ENCODE measurements around the gene TMTC2. TPM values are rescaled to one million over a fixed set of nuclear protein-coding genes. Genes with fewer than 3 reads are reported as not detected.
"Not testable (repeated sequence)": the region's sequence is repeated elsewhere in the genome, so short reads cannot be mapped to it uniquely, and the experiment has no call there.

The TMTC2 gene
- polyA plus RNA-seq, 3 donors = 36.4 to 41.4 (median 37.4) TPM

DNA sequence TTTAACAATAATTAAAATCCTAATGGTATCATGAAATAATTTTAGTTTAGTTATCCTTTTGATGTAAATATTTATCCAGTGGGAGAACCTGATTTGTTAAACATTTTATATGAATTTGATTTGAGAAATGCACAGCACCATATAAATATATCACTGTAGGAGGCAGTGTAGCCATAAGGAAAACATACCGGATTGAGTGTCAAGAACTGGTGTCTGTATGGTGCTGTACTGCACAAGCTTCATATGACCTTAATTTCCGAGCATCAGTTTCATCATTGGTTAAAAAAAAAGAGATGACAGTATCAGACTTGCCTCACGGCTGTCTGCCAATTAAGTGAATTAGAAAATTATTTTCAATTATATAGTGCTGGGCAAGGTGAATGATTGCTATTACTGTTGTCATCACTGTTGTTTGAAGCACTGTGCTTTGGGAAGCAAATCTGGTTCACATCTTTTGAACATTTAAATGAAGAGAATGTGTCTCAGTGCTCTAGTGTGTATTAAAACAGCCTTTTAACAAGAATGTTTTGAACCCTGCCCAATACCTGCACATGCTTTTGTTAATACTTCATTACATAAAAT is 72.1 kb downstream of the TMTC2 start:
- DNase-seq (ENCODE audit: extremely low read depth in 1 of 11, low read depth in 9 of 11, low spot score in 4 of 11) = peak in 1 of 11 donors; percentile 9

DNA sequence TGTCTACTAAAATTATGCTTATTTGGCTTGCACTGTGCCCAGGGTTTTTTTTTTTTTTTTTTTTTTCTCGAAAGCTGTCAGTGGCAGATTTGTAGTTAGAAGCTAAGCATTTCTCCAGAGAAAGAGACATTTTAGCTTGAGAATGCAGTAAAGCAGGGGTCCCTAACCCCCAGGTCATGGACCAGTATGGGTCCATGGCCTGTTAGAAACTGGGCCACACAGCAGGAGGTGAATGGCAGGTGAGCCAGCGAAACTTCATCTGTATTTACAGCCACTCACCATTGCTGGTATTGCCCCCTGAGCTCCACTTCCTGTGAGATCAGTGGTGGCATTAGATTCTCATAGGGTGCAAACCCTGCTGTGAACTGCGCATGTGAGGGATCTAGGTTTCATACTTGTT is 73.7 kb downstream of the TMTC2 start:
- no peak for DNase-seq (ENCODE audit: extremely low read depth in 1 of 11, low read depth in 9 of 11, low spot score in 4 of 11)

DNA sequence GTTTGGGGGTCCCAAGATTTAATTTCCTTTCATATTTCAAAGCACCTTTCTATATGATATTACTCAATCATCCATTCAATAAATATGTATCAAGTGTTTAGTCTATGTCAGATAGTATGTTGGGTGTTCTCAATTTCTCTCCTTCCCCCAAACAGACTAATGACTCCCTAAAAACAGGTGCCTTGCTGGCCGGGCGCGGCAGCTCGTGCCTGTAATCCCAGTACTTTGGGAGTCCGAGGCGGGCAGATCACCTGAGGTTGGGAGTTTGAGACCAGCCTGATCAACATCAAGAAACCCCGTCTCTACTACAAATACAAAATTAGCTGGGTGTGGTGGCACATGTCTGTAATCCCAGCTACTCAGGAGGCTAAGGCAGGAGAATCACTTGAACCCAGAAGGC is 78.5 kb downstream of the TMTC2 start:
- DNase-seq (ENCODE audit: extremely low read depth in 1 of 11, low read depth in 9 of 11, low spot score in 4 of 11) = not testable (repeated sequence)

DNA sequence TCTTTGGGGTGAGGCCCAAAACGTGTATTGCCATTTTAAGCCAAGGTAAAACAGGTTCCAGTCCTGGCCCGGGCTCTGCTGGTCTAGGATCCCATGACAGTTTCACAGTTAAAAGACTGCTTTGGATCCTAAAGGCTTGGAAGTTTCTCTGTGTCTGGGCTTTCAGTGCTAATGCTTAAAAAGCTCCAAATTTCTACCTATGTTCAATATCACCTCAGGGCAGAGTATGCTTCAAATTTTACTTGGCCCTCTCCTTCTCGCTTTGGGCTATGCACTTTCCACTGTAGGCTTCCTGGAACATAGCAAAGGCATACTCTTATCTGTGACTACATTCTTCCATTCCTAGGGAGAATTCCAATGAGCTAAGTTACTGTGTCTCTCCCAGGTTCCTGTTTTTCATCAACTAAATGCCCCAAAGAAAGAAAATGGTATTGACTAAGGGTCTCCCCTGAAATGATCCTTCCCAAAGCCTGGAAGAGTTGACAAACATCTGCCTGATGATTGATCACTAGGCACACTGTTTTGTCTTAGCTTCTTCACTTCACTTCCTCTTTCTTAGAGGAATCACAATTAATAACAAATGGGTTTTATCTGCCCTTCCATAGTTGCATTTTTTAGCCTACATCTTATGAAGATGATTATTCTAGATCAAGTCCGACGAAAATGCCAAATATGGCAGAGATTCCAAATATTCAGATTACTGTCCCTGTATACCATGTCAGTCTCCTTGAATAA is 79.4 kb downstream of the TMTC2 start:
- no peak for DNase-seq (ENCODE audit: extremely low read depth in 1 of 11, low read depth in 9 of 11, low spot score in 4 of 11)

DNA sequence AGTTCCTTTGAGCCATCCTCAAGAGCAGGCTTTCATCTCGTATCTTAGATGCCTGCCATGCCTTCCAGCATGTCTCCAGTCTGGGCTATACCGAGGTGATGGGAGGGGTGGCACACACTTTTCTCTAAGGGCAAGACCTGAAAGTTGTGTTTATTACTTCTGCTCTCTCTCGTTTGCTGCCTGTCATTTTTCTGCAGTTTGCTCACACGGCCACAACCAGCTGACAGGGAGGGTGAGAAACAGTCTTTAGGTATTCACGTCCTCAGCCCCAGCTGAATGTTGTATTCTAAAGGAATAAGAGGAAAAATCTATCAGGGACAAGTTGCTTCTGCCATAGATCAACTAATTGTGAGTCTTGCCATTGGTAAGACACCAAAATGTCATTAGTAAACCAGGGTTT is 88.0 kb downstream of the TMTC2 start:
- DNase-seq (ENCODE audit: extremely low read depth in 1 of 11, low read depth in 9 of 11, low spot score in 4 of 11) = no peak

DNA sequence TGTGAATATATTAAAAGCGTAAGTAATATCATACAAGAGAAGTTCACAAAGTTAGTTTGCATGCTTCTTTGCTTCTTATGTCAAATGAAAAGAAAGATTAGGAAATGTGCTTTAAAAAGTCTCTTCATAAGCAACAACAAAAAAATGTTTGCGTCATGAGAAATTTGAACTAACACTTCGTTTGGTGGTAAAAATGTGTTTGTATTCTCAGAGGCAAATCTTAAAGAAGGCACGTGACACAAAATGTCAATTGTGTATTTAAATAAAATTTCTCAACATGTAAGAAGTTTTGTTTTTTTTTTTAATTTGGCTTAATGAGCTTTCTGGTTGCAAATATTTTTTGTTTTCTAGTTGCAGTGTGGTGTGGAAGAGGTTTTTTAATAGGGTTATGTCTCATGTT is 93.8 kb downstream of the TMTC2 start:
- no peak for DNase-seq (ENCODE audit: extremely low read depth in 1 of 11, low read depth in 9 of 11, low spot score in 4 of 11)

DNA sequence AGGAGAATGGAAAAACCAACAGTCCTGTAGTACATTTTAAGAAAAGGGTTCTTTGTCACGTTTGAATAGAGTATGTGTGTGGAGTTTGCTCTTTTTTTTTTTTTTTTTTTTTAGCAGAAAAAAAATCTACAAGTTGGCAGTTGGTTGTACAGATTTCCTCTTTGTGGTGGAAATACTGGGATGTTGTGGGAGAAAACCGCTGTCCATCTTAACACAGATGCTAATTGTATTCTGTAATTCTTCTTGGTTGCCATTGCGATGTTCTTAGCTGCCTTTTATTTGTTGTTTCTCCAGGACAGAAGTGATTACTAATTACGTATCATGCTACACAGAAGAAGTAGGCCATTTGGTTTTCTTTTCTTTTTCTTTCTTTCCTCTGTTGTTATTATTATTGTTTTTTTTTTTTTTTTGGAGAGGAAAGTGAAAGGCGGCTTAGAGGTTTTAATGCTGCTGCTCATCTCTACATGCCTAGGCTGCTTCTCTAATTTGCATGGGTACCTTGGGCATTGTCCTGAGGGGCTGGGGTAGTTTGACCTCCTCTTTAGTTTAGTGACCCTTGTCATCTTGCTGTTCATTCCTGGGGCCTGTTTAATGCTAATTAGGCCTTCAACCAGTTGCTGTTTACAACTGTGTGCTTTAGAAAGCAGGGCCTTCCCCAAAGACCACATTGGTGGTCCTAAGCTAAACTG is 94.7 kb downstream of the TMTC2 start:
- DNase-seq (ENCODE audit: extremely low read depth in 1 of 11, low read depth in 9 of 11, low spot score in 4 of 11) = no peak

DNA sequence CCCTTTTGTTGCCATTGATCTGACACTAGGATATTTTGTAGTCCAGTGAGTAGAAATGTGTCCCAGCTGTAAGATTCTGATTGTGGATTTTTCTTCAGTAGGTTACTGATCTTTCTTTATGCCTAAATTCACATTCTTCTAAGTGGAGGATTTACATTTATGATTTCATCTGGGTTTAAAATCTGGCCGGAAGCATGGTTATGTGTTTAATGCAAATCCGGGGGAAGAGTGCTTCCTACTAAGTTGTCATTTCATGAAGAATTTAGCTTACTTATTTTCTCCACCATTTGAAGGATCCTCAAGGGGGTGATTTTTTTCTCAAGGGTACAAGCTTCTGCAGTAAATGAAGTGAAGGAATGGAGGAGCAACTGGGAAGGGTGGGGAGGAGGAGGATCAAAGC is 96.7 kb downstream of the TMTC2 start:
- no peak for DNase-seq (ENCODE audit: extremely low read depth in 1 of 11, low read depth in 9 of 11, low spot score in 4 of 11)

DNA sequence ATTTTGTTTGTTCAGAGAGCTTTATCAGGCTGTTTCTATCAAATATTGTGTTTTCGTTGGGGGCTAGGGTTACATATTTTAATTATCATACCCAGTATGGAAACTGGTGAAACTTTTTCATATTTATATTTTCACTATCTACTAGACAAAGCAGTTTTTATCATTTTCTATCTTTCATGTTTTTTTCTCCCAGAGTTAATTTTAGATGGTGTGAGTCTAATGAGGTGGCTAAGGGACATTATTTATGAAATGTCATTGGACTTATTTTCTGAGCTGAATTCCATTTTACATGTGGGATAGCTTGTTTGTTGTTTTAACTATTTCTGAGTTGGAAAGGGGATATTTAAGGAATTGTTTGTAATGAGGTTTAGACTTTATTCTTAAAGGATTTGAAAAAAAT is 100.3 kb downstream of the TMTC2 start:
- DNase-seq (ENCODE audit: extremely low read depth in 1 of 11, low read depth in 9 of 11, low spot score in 4 of 11) = no peak

DNA sequence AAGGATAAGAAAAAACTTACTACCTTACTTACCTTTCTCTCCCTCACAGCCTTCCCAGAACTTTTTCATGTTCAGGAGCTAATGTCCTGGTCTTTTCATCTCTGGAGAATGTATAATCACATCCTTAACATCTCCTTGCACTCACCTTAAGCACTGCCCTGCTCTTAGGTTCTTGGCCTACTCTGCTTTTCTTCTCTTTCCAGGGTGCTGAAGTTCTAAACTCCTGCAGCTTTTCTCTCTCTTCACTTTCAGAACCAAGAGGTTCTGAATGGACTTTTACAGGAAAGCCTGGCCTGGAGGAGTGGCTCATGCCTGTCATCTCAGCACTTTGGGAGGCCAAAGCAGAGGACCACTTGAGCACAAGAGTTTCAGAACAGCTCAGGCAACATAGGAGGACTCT is 101.9 kb downstream of the TMTC2 start:
- no peak for DNase-seq (ENCODE audit: extremely low read depth in 1 of 11, low read depth in 9 of 11, low spot score in 4 of 11)

DNA sequence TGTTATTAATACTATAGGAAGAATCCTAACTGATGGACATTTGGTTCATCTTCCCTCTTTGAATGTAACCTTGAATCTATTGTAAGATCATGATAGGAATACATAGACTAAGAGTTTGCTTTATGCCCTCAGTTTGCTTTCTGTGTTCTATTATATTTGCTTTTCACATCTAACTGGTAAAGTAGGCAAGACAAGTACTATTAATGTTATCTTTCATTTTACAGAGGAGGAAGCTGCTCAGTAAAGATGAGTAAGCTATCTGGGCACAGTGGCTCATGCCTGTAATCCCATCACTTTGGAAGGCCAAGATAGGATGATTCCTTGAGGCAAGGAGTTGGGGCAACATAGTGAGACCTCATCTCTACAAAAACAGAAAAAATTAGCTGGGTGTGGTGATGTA is 103.0 kb downstream of the TMTC2 start:
- no peak for DNase-seq (ENCODE audit: extremely low read depth in 1 of 11, low read depth in 9 of 11, low spot score in 4 of 11)

DNA sequence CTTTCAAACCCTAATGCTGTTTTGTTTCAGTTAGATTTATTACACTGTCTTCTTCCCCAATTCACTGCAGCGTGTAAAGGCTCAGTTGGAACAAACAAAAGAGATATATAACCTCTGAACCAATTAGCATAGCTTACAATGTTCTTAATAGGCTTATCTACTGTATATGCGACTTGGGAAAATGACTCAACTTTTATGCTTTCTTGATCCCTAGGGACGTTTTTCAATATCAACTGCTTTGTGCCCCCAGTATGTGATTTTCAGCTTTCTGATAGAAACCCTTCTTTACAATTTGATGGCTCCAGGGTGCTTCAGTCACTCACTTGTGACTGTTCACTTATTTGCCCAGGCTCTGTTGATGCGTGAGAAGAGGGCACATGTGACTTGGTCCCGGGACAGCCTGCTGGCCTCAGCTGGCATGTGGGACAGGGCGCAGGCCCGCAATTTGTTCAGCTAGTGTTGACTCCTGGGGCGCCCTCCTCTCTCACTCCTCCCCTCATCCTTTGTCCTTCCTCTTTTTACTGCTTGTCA is 107.1 kb downstream of the TMTC2 start:
- DNase-seq (ENCODE audit: extremely low read depth in 1 of 11, low read depth in 9 of 11, low spot score in 4 of 11) = no peak

DNA sequence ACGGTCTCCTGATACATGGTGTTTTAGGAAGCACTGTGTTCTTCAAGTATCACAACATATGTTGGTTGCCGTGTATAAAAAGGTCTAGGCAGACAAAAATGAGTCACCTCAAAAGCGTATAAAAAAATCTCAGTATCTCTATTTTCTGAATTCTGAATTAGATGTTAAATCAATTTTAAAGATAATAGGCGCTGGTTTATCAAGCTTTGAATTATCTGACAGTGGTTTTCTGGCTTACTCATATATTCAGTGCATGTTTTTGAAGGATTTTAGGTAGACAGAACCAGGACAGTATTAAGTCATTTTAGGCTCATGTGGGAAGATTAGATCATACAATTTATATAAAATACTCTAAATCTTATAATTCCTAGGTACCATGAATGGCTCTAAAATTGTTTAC is 110.8 kb downstream of the TMTC2 start:
- DNase-seq (ENCODE audit: extremely low read depth in 1 of 11, low read depth in 9 of 11, low spot score in 4 of 11) = no peak

DNA sequence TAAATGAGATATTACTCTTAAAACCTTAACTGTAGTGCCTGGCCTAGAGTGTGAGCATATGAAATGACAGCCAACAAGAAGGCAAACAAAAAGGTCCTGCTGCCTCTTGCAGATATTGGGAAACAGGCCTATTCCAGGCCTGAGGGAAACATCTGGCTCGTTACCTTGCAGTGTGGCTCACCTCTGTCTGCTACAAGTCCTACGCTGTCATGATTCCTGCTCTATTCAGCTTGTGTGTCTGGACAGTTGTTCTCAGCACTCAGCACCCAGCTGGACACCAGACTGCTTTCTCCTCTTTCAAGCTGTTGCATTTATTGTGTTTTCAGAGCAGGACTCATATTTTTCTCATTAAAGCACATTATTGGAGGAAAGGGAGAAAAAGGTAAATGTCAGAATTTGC is 113.5 kb downstream of the TMTC2 start:
- DNase-seq (ENCODE audit: extremely low read depth in 1 of 11, low read depth in 9 of 11, low spot score in 4 of 11) = no peak

DNA sequence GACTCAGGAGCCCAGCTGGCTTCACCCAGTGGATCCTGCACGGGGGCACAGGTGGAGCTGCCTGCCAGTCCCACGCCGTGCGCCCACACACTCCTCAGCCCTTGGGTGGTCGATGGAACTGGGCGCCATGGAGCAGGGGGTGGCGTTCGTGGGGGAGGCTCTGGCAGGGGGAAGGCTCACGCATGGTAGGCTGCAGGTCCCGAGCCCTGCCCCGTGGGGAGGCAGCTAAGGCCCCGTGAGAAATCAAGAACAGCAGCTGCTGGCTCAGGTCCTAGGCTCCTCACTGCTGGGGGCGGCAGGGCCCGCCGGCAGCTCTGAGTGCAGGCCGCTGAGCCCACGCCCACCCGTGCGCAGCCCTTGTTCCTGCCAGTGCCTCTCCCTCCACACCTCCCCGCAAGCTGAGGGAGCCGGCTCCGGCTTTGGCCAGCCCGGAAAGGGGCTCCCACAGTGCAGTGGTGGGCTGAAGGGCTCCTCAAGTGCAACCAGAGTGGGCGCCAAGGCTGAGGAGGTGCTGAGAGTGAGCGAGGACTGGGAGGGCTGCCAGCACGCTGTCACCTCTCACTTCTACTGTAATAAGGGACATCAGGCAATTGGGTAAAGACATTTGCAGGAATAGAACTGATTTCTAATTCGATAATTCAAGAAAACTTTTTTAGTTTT is 115.4 kb downstream of the TMTC2 start:
- no peak for DNase-seq (ENCODE audit: extremely low read depth in 1 of 11, low read depth in 9 of 11, low spot score in 4 of 11)

DNA sequence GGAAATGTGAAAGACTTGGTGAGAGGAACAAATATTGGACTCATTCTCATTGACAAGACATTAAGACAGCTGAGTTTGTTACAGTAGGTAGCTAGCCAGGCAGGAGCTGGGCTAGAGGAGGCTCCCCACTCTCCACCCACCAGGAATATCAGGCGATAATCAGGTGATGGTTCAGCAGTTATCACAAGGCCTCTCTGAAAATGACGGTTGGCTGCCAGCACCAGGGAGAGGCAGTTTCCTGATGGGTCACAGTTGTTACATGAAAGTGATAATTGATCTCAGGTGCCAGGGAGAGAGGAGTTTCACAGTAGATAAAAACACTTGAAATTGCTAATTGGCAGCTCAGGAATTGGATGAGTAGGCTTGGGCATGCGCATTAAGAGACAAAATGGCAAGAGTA is 116.5 kb downstream of the TMTC2 start:
- DNase-seq (ENCODE audit: extremely low read depth in 1 of 11, low read depth in 9 of 11, low spot score in 4 of 11) = no peak

DNA sequence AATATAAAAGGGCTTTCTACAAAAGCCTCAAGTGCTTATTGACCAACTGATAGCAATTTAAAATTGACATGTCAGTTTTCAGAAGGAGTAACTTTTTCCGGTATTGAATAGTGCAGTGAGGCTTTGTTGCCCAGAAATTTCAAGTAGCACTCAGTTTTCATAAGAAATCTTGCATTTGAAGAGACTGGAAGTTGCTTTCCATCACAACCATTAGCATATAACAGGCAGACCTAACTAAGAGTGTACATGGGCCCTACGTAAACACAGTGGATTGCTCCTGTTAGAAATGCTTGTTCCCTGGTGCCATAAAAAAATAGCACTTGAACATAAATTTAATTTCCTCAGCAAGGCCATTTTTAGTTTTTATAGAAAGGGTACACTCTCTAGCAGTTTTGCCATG is 117.9 kb downstream of the TMTC2 start:
- no peak for DNase-seq (ENCODE audit: extremely low read depth in 1 of 11, low read depth in 9 of 11, low spot score in 4 of 11)

DNA sequence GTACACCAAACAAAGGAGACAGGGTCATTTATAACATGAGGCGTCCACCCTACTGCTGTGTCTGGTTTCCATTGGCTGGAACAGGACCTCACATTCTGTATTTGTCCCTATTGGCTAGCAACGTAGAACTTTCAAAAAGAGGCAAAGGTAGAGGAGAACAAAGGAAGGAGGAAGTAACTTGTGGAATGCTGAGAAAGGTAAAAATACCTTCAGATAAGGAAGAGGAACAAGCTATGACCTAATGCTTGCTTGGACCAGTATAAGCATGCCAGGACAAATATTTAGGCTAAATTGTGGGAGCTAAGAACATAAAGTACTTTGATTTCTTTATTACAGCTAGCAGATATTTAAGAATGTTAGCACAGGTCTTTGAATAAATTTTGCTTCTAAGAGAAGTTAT is 118.3 kb downstream of the TMTC2 start:
- DNase-seq (ENCODE audit: extremely low read depth in 1 of 11, low read depth in 9 of 11, low spot score in 4 of 11) = not testable (repeated sequence)

DNA sequence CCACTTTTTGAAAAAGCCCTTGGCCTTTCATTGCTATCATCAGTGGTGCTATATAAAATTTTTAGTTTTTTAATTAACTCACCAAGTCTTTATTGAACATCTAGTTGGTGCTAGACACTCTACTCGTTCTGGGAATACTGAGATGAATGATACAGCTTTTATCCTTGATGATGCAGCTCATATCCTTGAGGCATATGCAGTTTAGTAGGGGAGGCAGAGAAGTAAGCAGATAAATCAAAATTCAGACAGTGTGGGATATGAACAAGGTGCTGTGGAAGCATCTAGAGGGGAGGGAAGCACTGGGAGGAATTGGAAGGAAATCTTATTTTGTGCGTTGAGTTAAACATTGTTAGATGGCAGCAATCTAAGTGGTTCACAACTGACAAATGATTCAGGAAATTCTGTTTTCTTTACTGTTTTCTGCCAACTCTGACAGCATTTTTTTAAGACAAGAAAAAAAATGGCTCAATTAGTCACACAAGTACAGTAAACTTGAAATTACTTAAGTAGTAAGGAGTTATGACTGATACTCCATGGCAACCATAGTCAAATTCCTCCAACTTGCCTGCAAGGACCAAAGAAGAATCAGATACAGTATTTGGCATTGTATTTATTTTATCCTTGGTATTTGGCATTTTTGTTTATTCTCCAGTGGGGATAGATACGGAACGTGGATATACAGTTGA is 119.2 kb downstream of the TMTC2 start:
- no peak for DNase-seq (ENCODE audit: extremely low read depth in 1 of 11, low read depth in 9 of 11, low spot score in 4 of 11)

Measured in renal cortex interstitium (tissue), 11 donors.